Urinary bladder (tissue), 4 donors: ENCODE data around the gene PYGO2. TPM values are rescaled to one million over a fixed set of nuclear protein-coding genes. Genes with fewer than 3 reads are reported as not detected.

Experiments
- DNase-seq: peaks from one replicate; pipeline ENCODE4 v3.0.0-alpha.2; 2015; ENCODE audit errors: extremely low spot score
- H3K27ac ChIP-seq: one replicate; pipeline ENCODE4 v1.5.1; 2013; ENCODE audit warnings: low read depth, mild to moderate bottlenecking, moderate library complexity
- H3K36me3 ChIP-seq: one replicate; pipeline ENCODE4 v1.6.1; 2013; ENCODE audit warnings: mild to moderate bottlenecking, moderate library complexity; ENCODE audit not compliant: insufficient read depth
- H3K4me1 ChIP-seq: one replicate; pipeline ENCODE4 v1.6.1; 2013; ENCODE audit warnings: mild to moderate bottlenecking, moderate library complexity; ENCODE audit not compliant: insufficient read depth
- H3K4me3 ChIP-seq: one replicate; pipeline ENCODE4 v1.5.1; 2013; ENCODE audit warnings: low read depth, low read length
- WGBS: extraction: QIAGEN DNeasy Blood & Tissue Kit; methylation state at CpG from one replicate; pipeline ENCODE4 v1.1.7; 2013; 5-methylcytosine and 5-hydroxymethylcytosine counted together
- polyA plus RNA-seq: library from polyadenylated mRNA; stranded (reverse); fragments of 200-250 nt; gene quantifications from one replicate; pipeline ENCODE4 v1.2.3, GENCODE V29; 2013
- total RNA-seq: library from RNA; depleted of rRNA; stranded (reverse); fragments of >200 nt; gene quantifications from one replicate; pipeline ENCODE4 v1.2.3, GENCODE V29; 2014
- donor health status: healthy with polysubstance abuse.
- donor health status: healthy.

PYGO2 gene
- total and polyA plus RNA-seq, 2 donors: 10.8 to 29.2 TPM

DNA sequence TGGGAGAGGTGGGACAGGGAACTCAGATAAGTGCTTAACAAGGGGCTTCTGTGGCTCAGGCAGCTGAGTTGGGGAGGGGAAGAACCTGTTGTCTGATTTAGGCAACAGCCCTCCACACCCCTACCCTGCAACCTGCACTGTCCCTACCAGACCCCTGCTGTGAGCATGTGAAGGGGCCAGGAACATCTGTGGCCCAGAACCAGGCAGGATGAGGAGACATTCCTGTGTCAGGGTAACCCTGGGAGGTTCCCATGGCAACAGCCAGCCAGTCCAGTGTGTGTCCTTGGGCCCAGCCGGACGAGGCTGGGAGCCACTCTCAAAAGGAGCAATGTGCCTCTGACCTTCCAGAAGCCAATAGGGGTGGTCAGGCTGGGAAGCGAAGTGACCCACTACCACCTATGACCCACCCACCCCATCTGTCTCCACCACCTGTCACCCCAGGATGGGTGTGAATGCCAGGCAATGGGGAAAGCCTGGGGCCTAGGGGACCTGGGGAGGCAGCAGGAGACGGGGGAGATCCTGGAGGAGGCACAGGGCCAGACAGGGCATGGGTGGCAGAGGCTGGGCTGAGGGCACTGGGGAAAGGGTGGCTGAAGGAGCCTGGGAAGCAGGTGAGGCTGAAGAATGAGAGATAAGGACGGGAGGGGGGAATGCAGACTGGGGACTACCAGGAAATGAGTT is 20.1 kb downstream of the PYGO2 start:
- WGBS: 65% methylated on average over 5 of the region's 5 CpGs
- Histone ChIP-seq H3K27ac (peak overlapping the region; percentile 60), H3K4me1 (no peaks in the 10 kb centered on the region), H3K4me3 (no peak overlapping the region), H3K36me3 (no peaks in the 10 kb centered on the region)
- DNase-seq: no peak

GRCh38 chr1:154940651-154941194 is 20.9 kb downstream of the PYGO2 start:
- H3K27ac ChIP-seq: peak overlapping the region; percentile 26
- WGBS: 72% methylated on average over 8 of the region's 8 CpGs
- no peak overlapping the region for H3K4me3 ChIP-seq
- no peak for DNase-seq
- no peaks in the 10 kb centered on the region for H3K36me3 ChIP-seq
- no peaks in the 10 kb centered on the region for H3K4me1 ChIP-seq

GRCh38 chr1:154940213-154940560 is 21.4 kb downstream of the PYGO2 start:
- no peaks in the 10 kb centered on the region for H3K4me1 ChIP-seq
- H3K4me3 ChIP-seq: no peak overlapping the region
- 91% methylated on average over 1 of the region's 1 CpG for WGBS
- H3K36me3 ChIP-seq: no peaks in the 10 kb centered on the region
- no peak for DNase-seq
- H3K27ac ChIP-seq: no peak overlapping the region

DNA sequence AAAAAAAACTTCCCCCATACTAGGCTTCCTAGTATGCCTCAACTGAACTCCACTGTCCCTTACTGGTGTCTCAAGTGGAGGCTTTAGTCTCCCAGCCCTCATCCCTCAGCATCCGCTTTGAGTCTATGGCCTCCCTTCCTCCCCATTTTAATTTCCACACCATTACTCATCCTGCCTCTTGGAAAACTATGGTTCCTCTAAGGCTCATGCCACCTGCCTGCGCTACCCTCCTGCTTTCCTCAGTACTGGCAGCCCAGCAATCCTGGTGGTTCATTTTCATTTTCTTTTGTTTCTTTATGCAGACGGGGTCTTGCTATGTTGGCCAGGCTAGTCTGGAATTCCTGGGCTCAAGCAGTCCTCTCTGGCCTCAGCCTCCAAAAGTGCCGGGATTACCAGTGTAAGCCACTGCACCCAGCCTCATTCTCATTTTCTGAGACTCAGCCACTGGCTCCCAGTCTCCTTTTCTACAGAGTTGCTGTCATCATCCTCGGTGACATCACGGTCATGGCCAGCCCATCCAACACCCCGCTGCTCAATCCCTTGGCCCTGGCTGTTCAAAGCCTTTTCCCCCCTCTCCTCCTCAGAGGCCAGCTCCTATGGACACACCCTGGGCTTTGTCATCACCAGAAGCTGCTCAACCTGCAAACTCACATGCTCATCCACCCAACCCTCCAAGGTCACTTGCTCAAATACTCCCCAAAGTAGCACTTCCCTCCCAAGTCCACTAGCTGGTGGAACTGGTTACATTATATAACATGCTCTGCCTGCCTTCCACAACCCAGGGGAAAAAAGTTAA is 22.8 kb downstream of the PYGO2 start:
- 91% methylated on average over 7 of the region's 7 CpGs for WGBS

GRCh38 chr1:154937988-154938386 is 23.6 kb downstream of the PYGO2 start:
- H3K4me3 ChIP-seq: no peak overlapping the region
- no peaks in the 10 kb centered on the region for H3K36me3 ChIP-seq
- WGBS: 77% methylated on average over 8 of the region's 8 CpGs
- DNase-seq: no peak
- H3K27ac ChIP-seq: peak overlapping the region; percentile 98
- no peaks in the 10 kb centered on the region for H3K4me1 ChIP-seq

More for the DNA sequence above, 22.8 kb downstream of the PYGO2 start:
- no peak for DNase-seq
- H3K4me1 ChIP-seq: no peaks in the 10 kb centered on the region
- peak overlapping the region; percentile 25 for H3K27ac ChIP-seq
- H3K36me3 ChIP-seq: no peaks in the 10 kb centered on the region
- H3K4me3 ChIP-seq: no peak overlapping the region

- Histone ChIP-seq H3K36me3 (no peaks in the 10 kb centered on the region), H3K27ac (peak overlapping the region; percentile 98), H3K4me1 (no peaks in the 10 kb centered on the region), H3K4me3 (peak overlapping the region; percentile 51)
- DNase-seq: peak; percentile 91
- under 1% methylated on average over 36 of the region's 36 CpGs for WGBS
Observed at GRCh38 chr1:154937085-154937987, 24.2 kb downstream of the PYGO2 start.

GRCh38 chr1:154936555-154937084 is 25.0 kb downstream of the PYGO2 start, which contains the start of gene PMVK:
Gene PMVK (minus strand): TSS chr1:154936719. CDS start chr1:154936685, 34 bp downstream.
- peak within 1 kb of the TSS; percentile 51 for H3K4me3 ChIP-seq
- no peaks in the 10 kb centered on the region for H3K36me3 ChIP-seq
- DNase-seq: peak; percentile 94
- WGBS: under 1% methylated on average over 45 of the region's 45 CpGs
- H3K4me1 ChIP-seq: no peaks in the 10 kb centered on the region
- peak within 1 kb of the TSS; percentile 98 for H3K27ac ChIP-seq

DNA sequence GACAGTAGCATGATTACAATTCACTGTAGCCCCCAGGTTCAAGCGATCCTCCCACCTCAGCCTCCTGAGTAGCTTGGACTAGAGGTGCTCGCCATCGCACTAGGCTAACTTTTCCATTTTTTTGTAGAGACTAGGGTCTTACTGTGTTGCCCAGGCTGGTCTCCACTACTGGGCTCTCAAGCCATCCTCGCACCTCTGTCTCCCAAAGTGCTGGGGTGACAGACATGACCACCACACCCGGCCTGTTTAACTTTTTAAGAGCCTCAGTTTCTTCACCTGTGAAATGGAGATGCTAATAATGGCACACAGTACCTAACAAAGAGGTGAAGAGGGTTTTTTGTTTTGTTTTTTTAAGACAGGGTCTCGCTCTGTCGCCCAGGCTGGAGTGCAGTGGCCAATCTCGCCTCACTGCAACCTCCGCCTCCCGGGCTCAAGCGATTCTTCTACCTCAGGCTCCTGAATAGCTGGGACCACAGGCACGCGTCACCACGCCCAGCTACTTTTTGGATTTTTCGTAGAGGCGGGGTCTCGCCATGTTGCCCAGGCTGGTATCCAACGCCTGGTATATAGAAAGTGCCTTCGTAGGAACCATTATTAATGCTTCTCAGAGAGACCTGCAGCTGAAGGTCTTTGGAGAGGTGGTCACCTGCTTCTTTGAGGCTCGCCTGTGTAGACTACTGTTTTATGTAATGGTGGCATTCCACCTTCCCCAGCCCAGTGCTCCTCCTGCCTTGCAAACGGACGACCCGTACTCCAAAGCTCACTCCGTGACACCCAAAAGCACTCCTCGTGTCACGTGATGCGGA is 25.6 kb downstream of the PYGO2 start:
- 36% methylated on average over 27 of the region's 27 CpGs for WGBS
- no peaks in the 10 kb centered on the region for H3K4me1 ChIP-seq
- peak overlapping the region; percentile 96 for H3K27ac ChIP-seq
- no peak for DNase-seq
- H3K36me3 ChIP-seq: no peaks in the 10 kb centered on the region
- H3K4me3 ChIP-seq: peak overlapping the region; percentile 51

DNA sequence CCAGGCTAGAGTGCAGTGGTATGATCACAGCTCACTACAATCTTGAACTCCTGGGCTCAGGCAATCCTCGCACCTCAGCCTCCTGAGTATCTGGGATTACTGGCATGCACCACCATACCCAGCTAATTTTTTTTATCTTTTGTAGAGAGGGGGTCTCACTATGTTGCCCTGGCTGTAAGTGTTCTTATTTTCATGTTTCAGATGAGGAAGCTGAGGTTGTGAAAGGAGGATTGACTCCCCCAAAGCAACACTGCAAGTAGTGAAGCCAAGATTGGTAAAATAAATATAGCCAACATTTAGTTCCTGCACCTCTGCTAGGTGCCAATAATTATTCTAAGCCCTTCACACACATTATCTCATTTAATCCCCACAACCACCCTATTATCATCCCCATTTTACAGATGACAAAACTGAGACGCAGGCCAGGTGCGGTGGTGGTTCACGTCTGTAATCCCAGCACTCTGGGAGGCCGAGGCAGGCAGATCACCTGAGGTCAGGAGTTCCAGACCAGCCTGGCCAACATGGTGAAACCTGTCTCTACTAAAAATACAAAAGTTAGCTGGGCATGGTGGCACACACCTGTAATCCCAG is 27.1 kb downstream of the PYGO2 start:
- no peaks in the 10 kb centered on the region for H3K4me1 ChIP-seq
- H3K36me3 ChIP-seq: no peaks in the 10 kb centered on the region
- no peak overlapping the region for H3K4me3 ChIP-seq
- no peak for DNase-seq
- H3K27ac ChIP-seq: no peak overlapping the region
- 93% methylated on average over 5 of the region's 5 CpGs for WGBS

GRCh38 chr1:154931940-154932487 is 29.6 kb downstream of the PYGO2 start:
- DNase-seq: no peak
- H3K4me3 ChIP-seq: no peak overlapping the region
- H3K36me3 ChIP-seq: no peaks in the 10 kb centered on the region
- H3K4me1 ChIP-seq: no peaks in the 10 kb centered on the region
- WGBS: 88% methylated on average over 11 of the region's 11 CpGs
- H3K27ac ChIP-seq: peak overlapping the region; percentile 58

GRCh38 chr1:154926201-154926600 is 35.4 kb downstream of the PYGO2 start:
- no peak overlapping the region for H3K4me3 ChIP-seq
- no peak for DNase-seq
- H3K27ac ChIP-seq: no peak overlapping the region
- H3K36me3 ChIP-seq: peaks cover 2% of the 10 kb centered on the region
- 90% methylated on average over 13 of the region's 13 CpGs for WGBS
- H3K4me1 ChIP-seq: no peaks in the 10 kb centered on the region
